Epithelial cell of proximal tubule (primary cell): ENCODE data around the gene ACP2. TPM values are rescaled to one million over a fixed set of nuclear protein-coding genes. Genes with fewer than 3 reads are reported as not detected.

ENCODE experiments used
- DNase-seq: peaks from one replicate; pipeline ENCODE4 v3.0.0-alpha.2; 2011; ENCODE audit warnings: low read depth
- H3K4me3 ChIP-seq: 2 replicates; pipeline ENCODE4 v1.5.1; 2011; ENCODE audit warnings: low read depth, mild to moderate bottlenecking, low read length
- CTCF ChIP-seq: conservative IDR thresholded peaks from 2 replicates; pipeline ENCODE4 v1.5.1; 2012; ENCODE audit warnings: low read depth, mild to moderate bottlenecking, low read length
- total RNA-seq: library from RNA; depleted of rRNA; stranded (reverse); fragments of >200 nt; gene quantifications from 2 replicates; pipeline ENCODE4 v1.2.3, GENCODE V29; 2015

The ACP2 gene
- total RNA-seq, 1 donor from 2014 or later, result 32.3 TPM

GRCh38 chr11:47222696-47223095, 25.9 kb downstream of the ACP2 start:
- H3K4me3 ChIP-seq, result no peak overlapping the region
- TF ChIP-seq CTCF, result no peak
- no peak for DNase-seq

GRCh38 chr11:47220401-47220821, 28.2 kb downstream of the ACP2 start:
- no peak for DNase-seq
- no peak for TF ChIP-seq CTCF
- no peak overlapping the region for H3K4me3 ChIP-seq

GRCh38 chr11:47216121-47216798, 32.4 kb downstream of the ACP2 start:
- no peak for DNase-seq
- peak overlapping the region; percentile 62 for H3K4me3 ChIP-seq
- peak; percentile 9 for TF ChIP-seq CTCF

GRCh38 chr11:47215366-47215910, 33.2 kb downstream of the ACP2 start:
- no peak for DNase-seq
- peak overlapping the region; percentile 62 for H3K4me3 ChIP-seq
- TF ChIP-seq CTCF, result no peak

GRCh38 chr11:47213950-47214565, 34.6 kb downstream of the ACP2 start:
- no peak for TF ChIP-seq CTCF
- no peak for DNase-seq
- H3K4me3 ChIP-seq, result peak overlapping the region; percentile 62

GRCh38 chr11:47212938-47213337, 35.7 kb downstream of the ACP2 start:
- no peak overlapping the region for H3K4me3 ChIP-seq
- TF ChIP-seq CTCF, result no peak
- no peak for DNase-seq
